ENCODE data around the gene MRC1. TPM values are rescaled to one million over a fixed set of nuclear protein-coding genes. Genes with fewer than 3 reads are reported as not detected.

The MRC1 gene
- total RNA-seq, 4 donors from 2014 or later, result 4.9 to 19.2 (median 8.6) TPM

DNA sequence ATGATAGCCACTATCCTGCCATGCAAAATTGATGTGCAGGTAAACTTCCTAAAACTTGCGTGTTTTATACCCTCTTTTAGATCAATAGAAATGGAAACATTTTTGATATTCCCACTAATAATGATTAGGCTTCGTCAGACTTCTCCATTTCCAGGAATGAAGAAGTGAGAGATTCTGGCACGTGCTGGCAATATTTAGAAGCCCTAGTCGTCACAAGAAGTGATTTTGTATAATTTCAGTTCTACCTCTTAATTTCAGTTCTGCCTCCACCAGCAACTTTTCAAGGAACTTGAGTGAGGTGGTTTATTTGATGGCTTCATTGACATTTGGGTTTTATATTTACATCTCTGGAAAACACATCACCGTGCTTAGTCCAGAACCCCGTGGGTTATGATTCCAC lies 61.9 kb downstream of the MRC1 start:
- DNase-seq (ENCODE audit: low spot score in 2 of 2), result no peak
- H3K4me3 ChIP-seq (ENCODE audit: low read depth, poor library complexity, severe bottlenecking), result no peak overlapping the region
- 83 to 87% methylated on average over 6 of the region's 6 CpGs for WGBS, 2 donors
- intact Hi-C loops (cut with DNase I; ENCODE audit: low total_unique reads), result no loop called here
- TF ChIP-seq, protein P1, sequence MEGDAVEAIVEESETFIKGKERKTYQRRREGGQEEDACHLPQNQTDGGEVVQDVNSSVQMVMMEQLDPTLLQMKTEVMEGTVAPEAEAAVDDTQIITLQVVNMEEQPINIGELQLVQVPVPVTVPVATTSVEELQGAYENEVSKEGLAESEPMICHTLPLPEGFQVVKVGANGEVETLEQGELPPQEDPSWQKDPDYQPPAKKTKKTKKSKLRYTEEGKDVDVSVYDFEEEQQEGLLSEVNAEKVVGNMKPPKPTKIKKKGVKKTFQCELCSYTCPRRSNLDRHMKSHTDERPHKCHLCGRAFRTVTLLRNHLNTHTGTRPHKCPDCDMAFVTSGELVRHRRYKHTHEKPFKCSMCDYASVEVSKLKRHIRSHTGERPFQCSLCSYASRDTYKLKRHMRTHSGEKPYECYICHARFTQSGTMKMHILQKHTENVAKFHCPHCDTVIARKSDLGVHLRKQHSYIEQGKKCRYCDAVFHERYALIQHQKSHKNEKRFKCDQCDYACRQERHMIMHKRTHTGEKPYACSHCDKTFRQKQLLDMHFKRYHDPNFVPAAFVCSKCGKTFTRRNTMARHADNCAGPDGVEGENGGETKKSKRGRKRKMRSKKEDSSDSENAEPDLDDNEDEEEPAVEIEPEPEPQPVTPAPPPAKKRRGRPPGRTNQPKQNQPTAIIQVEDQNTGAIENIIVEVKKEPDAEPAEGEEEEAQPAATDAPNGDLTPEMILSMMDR (IDR thresholded peaks at IDR 0.05), result no peak
- no peak for TF ChIP-seq POLR2A (IDR thresholded peaks at IDR 0.05)

DNA sequence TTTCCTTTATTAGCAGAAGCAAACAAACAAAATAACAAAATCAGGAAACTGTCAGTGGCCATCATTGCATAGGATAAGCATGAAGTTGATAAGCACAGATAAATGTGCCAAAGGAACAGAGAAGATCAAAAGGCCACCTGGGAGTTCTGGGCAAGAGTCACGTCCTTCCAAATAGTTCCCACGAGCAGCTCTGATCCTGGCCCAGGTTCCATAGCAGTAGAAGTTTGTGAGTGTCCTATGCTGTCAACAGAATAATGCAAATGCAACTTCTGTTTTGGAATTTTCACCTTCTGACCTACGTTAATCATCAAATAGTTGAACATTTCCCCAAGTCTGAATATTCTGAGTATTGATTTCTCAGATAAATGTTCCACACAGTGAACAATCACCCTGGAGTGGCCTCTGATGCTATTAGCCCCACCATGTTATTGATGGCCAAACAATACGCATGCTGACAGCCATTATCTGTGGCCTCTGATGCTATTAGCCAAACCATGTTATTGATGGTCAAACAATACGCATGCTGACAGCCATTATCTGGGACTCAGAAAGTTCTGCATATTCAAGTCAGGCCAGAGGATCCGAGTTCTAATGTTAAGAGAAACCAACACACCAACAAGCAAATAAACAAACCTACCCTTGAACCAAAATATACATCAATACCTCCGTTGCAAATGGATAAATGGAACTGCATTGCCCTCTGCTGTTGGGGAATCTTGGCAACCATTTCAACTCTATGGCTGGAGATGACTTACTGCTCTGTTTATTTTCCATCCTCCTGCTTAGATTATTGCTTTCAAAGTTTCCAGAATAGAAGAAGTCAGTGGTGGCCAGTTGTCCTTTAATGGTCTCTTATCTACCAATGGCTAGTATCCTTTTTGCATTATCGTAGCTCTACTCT lies 63.3 kb downstream of the MRC1 start:
- 67 to 72% methylated on average over 8 of the region's 8 CpGs for WGBS, 2 donors

DNA sequence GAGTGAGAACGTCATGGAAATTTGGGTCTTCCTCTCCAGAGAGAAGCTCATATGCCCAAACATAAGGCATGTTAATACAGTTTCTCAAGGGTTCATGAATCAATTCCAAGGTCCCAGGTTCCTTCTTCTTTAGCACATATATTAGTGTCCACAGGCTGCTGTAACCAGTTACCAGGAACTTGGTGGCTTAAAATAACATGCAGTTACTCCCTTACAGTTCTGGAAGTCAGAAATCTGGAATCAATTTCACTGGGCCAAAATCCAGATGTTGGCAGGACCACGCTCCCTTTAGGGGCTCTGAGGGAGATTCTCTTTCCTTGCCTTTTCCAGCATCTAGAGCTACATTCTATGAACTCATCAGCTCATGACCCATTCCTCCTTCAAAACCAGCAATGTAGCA lies 64.8 kb downstream of the MRC1 start:
- intact Hi-C loops (cut with DNase I; ENCODE audit: low total_unique reads), result no loop called here

More for the DNA sequence above, 63.3 kb downstream of the MRC1 start:
- DNase-seq (ENCODE audit: low spot score in 2 of 2), result no peak
- no peak overlapping the region for H3K4me3 ChIP-seq (ENCODE audit: low read depth, poor library complexity, severe bottlenecking)
- intact Hi-C loops (cut with DNase I; ENCODE audit: low total_unique reads), result no loop called here
- TF ChIP-seq, protein P1 (IDR thresholded peaks at IDR 0.05), result no peak
- no peak for TF ChIP-seq POLR2A (IDR thresholded peaks at IDR 0.05)

DNA sequence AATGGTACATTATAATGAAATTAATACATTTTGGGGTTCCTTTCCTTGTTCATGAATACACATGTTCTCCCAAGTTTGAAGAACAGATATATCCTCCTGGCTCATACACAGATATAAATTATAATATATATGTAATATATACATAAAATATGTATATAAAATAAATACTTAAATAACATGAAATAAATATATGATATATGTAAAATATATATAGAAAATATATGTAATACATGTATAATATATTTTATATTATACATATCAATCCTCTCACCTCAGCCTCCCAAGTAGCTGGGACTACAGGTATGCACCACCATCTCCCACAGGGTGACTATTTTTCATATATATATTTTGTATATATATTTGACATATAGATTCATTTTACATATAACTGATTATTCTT lies 68.0 kb downstream of the MRC1 start:
- no peak overlapping the region for H3K4me3 ChIP-seq (ENCODE audit: low read depth, poor library complexity, severe bottlenecking)
- DNase-seq (ENCODE audit: low spot score in 2 of 2), result no peak
- intact Hi-C loops (cut with DNase I; ENCODE audit: low total_unique reads), result no loop called here
- TF ChIP-seq POLR2A (IDR thresholded peaks at IDR 0.05), result no peak
- TF ChIP-seq, protein P1 (IDR thresholded peaks at IDR 0.05), result no peak

More for the DNA sequence above, 64.8 kb downstream of the MRC1 start:
- TF ChIP-seq, protein P1 (IDR thresholded peaks at IDR 0.05), result no peak
- no peak for TF ChIP-seq POLR2A (IDR thresholded peaks at IDR 0.05)
- 58 to 61% methylated on average over 2 of the region's 2 CpGs for WGBS, 2 donors
- no peak for DNase-seq (ENCODE audit: low spot score in 2 of 2)
- H3K4me3 ChIP-seq (ENCODE audit: low read depth, poor library complexity, severe bottlenecking), result no peak overlapping the region

DNA sequence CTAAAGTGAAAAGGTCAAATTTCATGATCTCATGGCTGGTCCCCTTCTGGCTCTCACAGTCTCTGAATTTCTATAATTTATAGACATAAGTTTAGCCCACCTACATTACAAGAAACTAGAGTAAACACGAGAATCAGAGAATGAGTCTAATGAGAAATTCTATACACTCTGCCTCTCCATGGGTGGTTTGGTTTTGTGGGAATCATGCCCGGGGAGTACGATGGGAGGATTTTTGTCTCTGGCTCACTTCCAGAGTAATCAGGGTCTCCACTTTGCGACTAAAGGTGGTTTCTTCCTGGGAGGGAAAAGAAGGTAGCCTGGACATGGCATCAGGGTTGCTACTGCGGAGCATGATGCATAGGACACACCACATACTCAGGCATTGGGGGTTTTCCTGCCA lies 69.7 kb downstream of the MRC1 start:
- no peak overlapping the region for H3K4me3 ChIP-seq (ENCODE audit: low read depth, poor library complexity, severe bottlenecking)
- no peak for TF ChIP-seq POLR2A (IDR thresholded peaks at IDR 0.05)
- TF ChIP-seq, protein P1 (IDR thresholded peaks at IDR 0.05), result no peak
- 73 to 74% methylated on average over 5 of the region's 5 CpGs for WGBS, 2 donors
- no peak for DNase-seq (ENCODE audit: low spot score in 2 of 2)
- intact Hi-C loops (cut with DNase I; ENCODE audit: low total_unique reads), result no loop called here

Data from lower leg skin (tissue), 4 donors.